Activated CD4-positive, alpha-beta T cell treated with anti-CD3 and anti-CD28 coated beads, Interleukin-2, amount 10 ng/mL, durations not matched to agents 24 days and 14 days (primary cell): ENCODE data around the gene INSYN1. TPM values are rescaled to one million over a fixed set of nuclear protein-coding genes. Genes with fewer than 3 reads are reported as not detected.
"Not testable (repeated sequence)": the region's sequence is repeated elsewhere in the genome, so short reads cannot be mapped to it uniquely, and the experiment has no call there.

Experiments used
- DNase-seq: peaks from one replicate; pipeline ENCODE4 v3.0.0; 2022
- H3K27ac Mint-ChIP-seq: one replicate; pipeline ENCODE4 v1.8.0; 2022; ENCODE audit warnings: mild to moderate bottlenecking, mixed read lengths
- H3K27me3 Mint-ChIP-seq: one replicate; pipeline ENCODE4 v1.8.0; 2022; ENCODE audit warnings: mixed read lengths
- H3K36me3 Mint-ChIP-seq: one replicate; pipeline ENCODE4 v1.8.0; 2022; ENCODE audit warnings: low read depth, mild to moderate bottlenecking, mixed read lengths
- H3K4me1 Mint-ChIP-seq: one replicate; pipeline ENCODE4 v1.8.0; 2021; ENCODE audit warnings: mixed read lengths
- H3K4me3 Mint-ChIP-seq: one replicate; pipeline ENCODE4 v1.8.0; 2022; ENCODE audit warnings: mild to moderate bottlenecking, moderate library complexity, mixed read lengths
- H3K9me3 Mint-ChIP-seq: one replicate; pipeline ENCODE4 v1.8.0; 2021; ENCODE audit warnings: mixed read lengths
- intact Hi-C: fragments of 100-400 bp; cut with micrococcal nuclease; formaldehyde crosslinking; loops from one replicate; pipeline ENCODE4 v1.15.1; 2023
- total RNA-seq: library from RNA; stranded (reverse); gene quantifications from 2 replicates; pipeline ENCODE4 v1.2.3, GENCODE V29; 2022

INSYN1 gene
- total RNA-seq, 1 donor from 2014 or later = not detected

GRCh38 chr15:73749533-73749932 is 3.6 kb downstream of the INSYN1 start:
- Mint-ChIP-seq H3K36me3 (no peaks in the 10 kb centered on the region), H3K27ac (no peak overlapping the region), H3K9me3 (no peaks in the 10 kb centered on the region), H3K4me3 (no peak overlapping the region), H3K4me1 (no peaks in the 10 kb centered on the region), H3K27me3 (peaks cover 34% of the 10 kb centered on the region)
- no peak for DNase-seq
- intact Hi-C loops = no loop called here

- no peak for DNase-seq
- H3K4me3 Mint-ChIP-seq = no peak overlapping the region
- intact Hi-C loops = no loop called here
- H3K27me3 Mint-ChIP-seq = peaks cover 26% of the 10 kb centered on the region
- no peaks in the 10 kb centered on the region for H3K4me1 Mint-ChIP-seq
- no peaks in the 10 kb centered on the region for H3K9me3 Mint-ChIP-seq
- H3K27ac Mint-ChIP-seq = no peak overlapping the region
- no peaks in the 10 kb centered on the region for H3K36me3 Mint-ChIP-seq
Observed at GRCh38 chr15:73748730-73749129, 4.4 kb downstream of the INSYN1 start.

GRCh38 chr15:73747847-73748590 is 5.1 kb downstream of the INSYN1 start:
- intact Hi-C loops = no loop called here
- Mint-ChIP-seq H3K27ac (no peak overlapping the region), H3K36me3 (no peaks in the 10 kb centered on the region), H3K27me3 (peaks cover 22% of the 10 kb centered on the region), H3K9me3 (no peaks in the 10 kb centered on the region), H3K4me3 (no peak overlapping the region), H3K4me1 (no peaks in the 10 kb centered on the region)
- DNase-seq = no peak

- H3K27ac Mint-ChIP-seq = no peak overlapping the region
- intact Hi-C loops = no loop called here
- peaks cover 22% of the 10 kb centered on the region for H3K27me3 Mint-ChIP-seq
- no peaks in the 10 kb centered on the region for H3K9me3 Mint-ChIP-seq
- no peaks in the 10 kb centered on the region for H3K4me1 Mint-ChIP-seq
- H3K4me3 Mint-ChIP-seq = no peak overlapping the region
- no peak for DNase-seq
- no peaks in the 10 kb centered on the region for H3K36me3 Mint-ChIP-seq
Observed at GRCh38 chr15:73746883-73747282, 6.3 kb downstream of the INSYN1 start.

- intact Hi-C loops = no loop called here
- Mint-ChIP-seq H3K4me3 (no peak overlapping the region), H3K27ac (no peak overlapping the region), H3K36me3 (no peaks in the 10 kb centered on the region), H3K27me3 (peaks cover 20% of the 10 kb centered on the region), H3K4me1 (no peaks in the 10 kb centered on the region), H3K9me3 (no peaks in the 10 kb centered on the region)
- no peak for DNase-seq
Observed at GRCh38 chr15:73746261-73746660, 6.9 kb downstream of the INSYN1 start.

- H3K4me3 Mint-ChIP-seq = no peak overlapping the region
- DNase-seq = no peak
- no peak overlapping the region for H3K27ac Mint-ChIP-seq
- no peaks in the 10 kb centered on the region for H3K4me1 Mint-ChIP-seq
- intact Hi-C loops = no loop called here
- H3K36me3 Mint-ChIP-seq = no peaks in the 10 kb centered on the region
- no peaks in the 10 kb centered on the region for H3K9me3 Mint-ChIP-seq
- peaks cover 16% of the 10 kb centered on the region for H3K27me3 Mint-ChIP-seq
Observed at GRCh38 chr15:73745073-73745472, 8.1 kb downstream of the INSYN1 start.

GRCh38 chr15:73744293-73744692 is 8.9 kb downstream of the INSYN1 start:
- Mint-ChIP-seq H3K9me3 (no peaks in the 10 kb centered on the region), H3K4me1 (no peaks in the 10 kb centered on the region), H3K27me3 (peaks cover 12% of the 10 kb centered on the region), H3K4me3 (no peak overlapping the region), H3K36me3 (no peaks in the 10 kb centered on the region), H3K27ac (no peak overlapping the region)
- intact Hi-C loops = no loop called here
- DNase-seq = no peak

GRCh38 chr15:73741321-73741836 is 11.8 kb downstream of the INSYN1 start:
- no peak overlapping the region for H3K27ac Mint-ChIP-seq
- no peaks in the 10 kb centered on the region for H3K9me3 Mint-ChIP-seq
- H3K4me1 Mint-ChIP-seq = no peaks in the 10 kb centered on the region
- no peaks in the 10 kb centered on the region for H3K36me3 Mint-ChIP-seq
- H3K27me3 Mint-ChIP-seq = peaks cover 2% of the 10 kb centered on the region
- H3K4me3 Mint-ChIP-seq = no peak overlapping the region
- intact Hi-C loops = no loop called here
- DNase-seq = no peak

GRCh38 chr15:73740152-73741048 is 12.8 kb downstream of the INSYN1 start:
- H3K4me1 Mint-ChIP-seq = no peaks in the 10 kb centered on the region
- H3K27ac Mint-ChIP-seq = no peak overlapping the region
- H3K27me3 Mint-ChIP-seq = no peaks in the 10 kb centered on the region
- no peak overlapping the region for H3K4me3 Mint-ChIP-seq
- no peaks in the 10 kb centered on the region for H3K9me3 Mint-ChIP-seq
- intact Hi-C loops = no loop called here
- no peaks in the 10 kb centered on the region for H3K36me3 Mint-ChIP-seq
- no peak for DNase-seq

GRCh38 chr15:73737535-73737934 is 15.6 kb downstream of the INSYN1 start:
- Mint-ChIP-seq H3K36me3 (no peaks in the 10 kb centered on the region), H3K27ac (no peak overlapping the region), H3K27me3 (no peaks in the 10 kb centered on the region), H3K4me3 (no peak overlapping the region), H3K9me3 (no peaks in the 10 kb centered on the region), H3K4me1 (no peaks in the 10 kb centered on the region)
- intact Hi-C loops = no loop called here
- DNase-seq = no peak

- intact Hi-C loops = no loop called here
- Mint-ChIP-seq H3K4me3 (no peak overlapping the region), H3K27ac (no peak overlapping the region), H3K4me1 (no peaks in the 10 kb centered on the region), H3K9me3 (no peaks in the 10 kb centered on the region), H3K36me3 (no peaks in the 10 kb centered on the region), H3K27me3 (no peaks in the 10 kb centered on the region)
- DNase-seq = no peak
Observed at GRCh38 chr15:73732930-73733329, 20.2 kb downstream of the INSYN1 start.

GRCh38 chr15:73732051-73732450 is 21.1 kb downstream of the INSYN1 start:
- H3K36me3 Mint-ChIP-seq, H3K27ac Mint-ChIP-seq, H3K9me3 Mint-ChIP-seq, H3K27me3 Mint-ChIP-seq, H3K4me3 Mint-ChIP-seq, H3K4me1 Mint-ChIP-seq, DNase-seq, intact Hi-C loops: not testable (repeated sequence)

GRCh38 chr15:73727330-73727976 is 25.7 kb downstream of the INSYN1 start:
- no peak overlapping the region for H3K27ac Mint-ChIP-seq
- no peak overlapping the region for H3K4me3 Mint-ChIP-seq
- no peaks in the 10 kb centered on the region for H3K9me3 Mint-ChIP-seq
- H3K36me3 Mint-ChIP-seq = no peaks in the 10 kb centered on the region
- intact Hi-C loops = no loop called here
- no peaks in the 10 kb centered on the region for H3K4me1 Mint-ChIP-seq
- peaks cover 14% of the 10 kb centered on the region for H3K27me3 Mint-ChIP-seq
- no peak for DNase-seq

- no peaks in the 10 kb centered on the region for H3K36me3 Mint-ChIP-seq
- no peak overlapping the region for H3K4me3 Mint-ChIP-seq
- intact Hi-C loops = no loop called here
- H3K27ac Mint-ChIP-seq = no peak overlapping the region
- DNase-seq = no peak
- H3K4me1 Mint-ChIP-seq = no peaks in the 10 kb centered on the region
- peaks cover 19% of the 10 kb centered on the region for H3K27me3 Mint-ChIP-seq
- H3K9me3 Mint-ChIP-seq = no peaks in the 10 kb centered on the region
Observed at GRCh38 chr15:73724212-73724611, 28.9 kb downstream of the INSYN1 start.
